Putamen (tissue), 1 donor: Measurements from ENCODE around the gene HS6ST2.
A peak's percentile ranks its signal among the peaks of the same experiment; 100 is the strongest.

ENCODE experiments used
- DNase-seq: peaks from one replicate; pipeline ENCODE4 v3.0.0-alpha.2; 2016; ENCODE audit warnings: low spot score

HS6ST2 gene

GRCh38 chrX:132740316-132741123 is 217.9 kb downstream of the HS6ST2 start:
- DNase-seq: no peak

- DNase-seq: no peak
Measured at GRCh38 chrX:132738951-132739350, 219.5 kb downstream of the HS6ST2 start.

- DNase-seq: no peak
Measured at GRCh38 chrX:132737743-132738142, 220.7 kb downstream of the HS6ST2 start.

DNA sequence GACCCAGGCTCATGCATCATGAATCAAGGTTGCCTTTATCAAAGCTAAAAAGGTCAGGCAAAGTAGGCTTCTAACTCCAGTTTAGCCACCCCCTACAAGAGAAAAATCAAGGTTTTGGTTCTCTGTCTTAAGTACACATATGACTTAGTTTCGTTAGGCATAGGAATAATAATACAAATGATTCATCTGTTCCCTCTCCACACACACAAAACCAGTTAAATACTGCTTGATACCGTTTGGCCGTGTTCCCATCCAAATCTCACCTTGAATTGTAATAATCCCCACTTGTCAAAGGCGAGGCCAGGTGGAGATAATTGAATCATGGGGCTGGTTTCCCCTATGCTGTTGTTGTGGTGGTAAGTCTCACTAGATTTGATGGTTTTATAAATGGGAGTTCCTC is 226.2 kb downstream of the HS6ST2 start:
- no peak for DNase-seq

- DNase-seq: no peak
Measured at GRCh38 chrX:132730726-132731125, 227.7 kb downstream of the HS6ST2 start.

GRCh38 chrX:132730266-132730665 is 228.2 kb downstream of the HS6ST2 start:
- DNase-seq: no peak

DNA sequence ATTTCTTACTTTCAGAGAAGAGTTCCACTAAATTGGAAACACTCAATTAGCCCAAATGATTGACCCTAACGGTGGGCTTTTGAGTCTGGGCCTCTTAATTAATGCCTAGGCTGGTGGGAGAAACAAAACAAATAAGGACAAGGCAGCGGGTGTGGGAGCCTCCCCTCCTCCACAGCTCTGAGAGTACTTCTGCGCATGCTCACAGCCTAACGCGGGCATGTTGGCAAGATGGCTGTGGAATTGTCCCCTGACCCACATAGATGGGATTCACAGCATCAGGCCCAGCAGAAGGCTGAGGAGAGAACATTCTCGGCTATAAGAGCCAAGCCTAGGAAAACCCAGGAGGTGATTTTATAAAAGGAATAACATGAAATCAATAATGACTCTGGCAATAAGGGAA is 230.1 kb downstream of the HS6ST2 start:
- no peak for DNase-seq

DNA sequence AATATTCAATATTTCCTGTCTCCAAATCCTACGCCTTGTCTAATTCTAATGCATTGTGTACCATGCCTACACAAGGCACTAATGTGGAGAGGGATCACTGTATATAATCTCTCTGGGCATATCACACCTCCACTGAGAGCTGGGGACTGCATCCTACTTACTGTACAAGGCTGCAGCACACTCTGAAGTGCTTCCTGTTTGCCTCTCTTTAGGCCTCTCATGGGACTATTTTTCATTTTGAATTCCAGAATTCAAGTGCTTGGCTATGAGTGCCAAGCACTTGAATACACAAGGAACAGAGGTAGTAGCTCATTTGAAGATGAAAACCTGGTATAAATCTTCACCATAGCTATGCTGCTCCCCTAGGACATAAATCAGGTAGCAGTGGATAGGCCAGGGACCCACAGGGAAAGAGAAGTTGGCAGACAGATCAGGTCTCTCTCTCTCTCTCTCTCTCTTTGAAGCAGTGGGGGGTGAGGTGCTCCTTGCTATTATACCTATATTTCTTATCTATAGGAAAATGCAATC is 239.9 kb downstream of the HS6ST2 start:
- DNase-seq: no peak

GRCh38 chrX:132716006-132716405 is 242.4 kb downstream of the HS6ST2 start:
- DNase-seq: peak; percentile 5

DNA sequence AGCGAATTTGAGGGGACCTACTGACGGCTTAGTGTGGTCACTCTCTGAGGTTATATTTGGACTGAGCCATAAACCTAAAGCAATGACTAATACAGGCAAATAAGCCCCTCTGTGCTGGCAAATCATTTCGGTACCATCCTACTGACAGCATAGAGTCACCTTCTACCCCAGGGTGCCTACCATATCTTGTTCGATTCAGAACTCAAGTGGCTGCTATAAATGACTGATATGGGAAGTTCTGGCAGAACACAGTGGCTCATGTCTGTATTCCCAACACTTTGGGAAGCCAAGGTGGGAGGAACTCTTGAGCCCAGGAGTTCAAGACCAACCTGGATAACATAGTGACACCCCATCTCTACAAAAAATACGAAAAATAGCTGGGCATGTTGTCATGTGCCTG is 243.5 kb downstream of the HS6ST2 start:
- DNase-seq: no peak

DNA sequence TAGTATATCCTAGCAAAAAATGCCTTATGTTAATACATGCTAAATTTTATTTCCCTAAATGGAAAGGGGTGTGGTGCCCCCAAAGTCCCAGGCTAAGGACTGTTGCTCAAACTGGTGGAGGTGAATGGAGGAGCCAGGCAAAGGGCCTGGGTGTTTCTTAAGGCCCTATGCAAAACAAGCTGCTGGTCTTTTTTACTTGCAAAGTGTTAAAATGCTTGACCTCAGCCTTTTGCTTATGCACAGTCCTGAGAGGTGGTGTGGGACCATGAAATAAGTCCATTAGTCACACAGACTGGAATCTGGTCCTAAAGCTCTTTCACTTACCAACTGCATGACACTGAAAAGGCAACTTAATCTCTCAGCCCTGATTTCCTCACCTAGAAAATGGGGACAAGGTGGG is 246.1 kb downstream of the HS6ST2 start:
- no peak for DNase-seq

GRCh38 chrX:132710656-132711155 is 247.7 kb downstream of the HS6ST2 start:
- DNase-seq: no peak

DNA sequence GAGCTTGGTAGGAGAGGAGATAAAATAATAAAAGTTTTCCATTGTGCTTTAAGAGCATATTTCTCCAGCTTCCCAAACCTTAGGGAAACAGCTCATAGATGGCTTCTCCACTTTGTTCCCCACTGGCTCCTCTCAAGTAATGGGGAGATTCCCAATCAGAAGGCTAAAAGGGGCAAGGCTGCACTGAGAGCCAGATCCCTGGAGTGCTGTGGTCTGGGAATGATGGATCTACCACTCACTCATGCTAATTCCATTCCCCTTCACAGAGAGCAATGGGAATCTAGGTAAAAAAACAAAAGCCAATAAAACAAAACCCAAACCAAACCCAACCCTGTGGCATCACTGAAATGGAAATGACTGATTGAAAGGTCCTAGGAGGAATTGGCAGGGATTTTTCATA is 249.9 kb downstream of the HS6ST2 start:
- DNase-seq: no peak

DNA sequence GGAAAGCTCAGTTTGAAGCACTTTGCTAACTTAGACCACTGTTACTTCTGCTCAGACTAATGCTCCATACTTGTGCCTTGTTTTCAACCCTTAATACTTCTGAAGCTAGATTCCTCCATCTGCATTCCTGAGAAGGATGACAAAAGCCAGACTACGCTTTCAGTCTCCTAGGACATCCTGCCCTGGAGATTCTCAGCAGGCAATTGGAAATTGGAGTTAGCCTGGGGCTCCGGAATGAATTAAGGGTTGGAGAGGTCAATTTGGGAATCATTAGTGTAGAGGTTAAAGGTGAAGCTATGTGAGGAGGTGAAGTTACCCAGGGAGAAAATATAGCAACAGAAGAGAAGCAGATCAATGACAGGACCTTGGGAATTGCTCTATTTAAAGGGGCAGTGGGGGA is 253.7 kb downstream of the HS6ST2 start:
- no peak for DNase-seq

DNA sequence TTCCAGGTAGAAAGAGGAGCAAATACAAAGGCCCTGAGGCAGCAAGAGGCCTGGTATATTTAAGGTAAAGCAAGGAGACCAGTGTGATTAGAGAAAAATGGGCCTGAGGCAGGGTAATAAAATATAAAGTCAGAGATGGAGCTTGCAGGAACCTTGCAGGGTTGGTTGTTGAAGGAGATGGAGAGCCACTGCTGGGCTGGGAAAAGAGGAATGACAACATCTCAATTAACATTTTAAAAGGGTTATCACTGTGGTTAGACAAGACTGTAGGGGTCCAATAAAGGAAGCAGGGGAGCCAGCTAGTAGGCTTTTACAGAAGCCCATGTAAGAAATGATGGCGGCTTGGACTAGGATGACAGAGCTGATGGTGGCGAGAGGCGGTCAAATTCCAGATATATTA is 264.0 kb downstream of the HS6ST2 start:
- DNase-seq: no peak

- no peak for DNase-seq
Measured at GRCh38 chrX:132692526-132692925, 265.9 kb downstream of the HS6ST2 start.

DNA sequence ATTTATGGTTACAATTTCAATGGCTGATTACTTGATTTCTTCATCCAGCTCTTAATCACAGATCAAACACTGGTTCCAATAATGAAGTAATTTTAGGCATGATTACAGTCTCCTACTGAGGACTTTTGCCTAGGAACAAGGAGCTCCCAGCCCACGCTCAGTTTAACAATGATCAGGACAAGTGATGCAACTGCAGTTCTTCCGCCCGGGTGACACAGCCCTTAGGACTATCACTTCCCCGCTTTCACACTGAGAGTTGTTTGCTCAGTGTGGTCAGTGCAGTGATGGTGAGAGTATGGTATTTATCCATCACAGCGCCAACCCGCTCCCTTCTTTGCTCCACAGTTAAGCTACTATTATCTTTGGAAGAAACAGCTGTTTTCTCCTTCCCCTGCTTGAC is 266.4 kb downstream of the HS6ST2 start:
- DNase-seq: no peak

- DNase-seq: no peak
Measured at GRCh38 chrX:132689612-132690563, 268.5 kb downstream of the HS6ST2 start.

GRCh38 chrX:132685276-132685675 is 273.2 kb downstream of the HS6ST2 start:
- DNase-seq: no peak

GRCh38 chrX:132677233-132677716 is 281.2 kb downstream of the HS6ST2 start:
- DNase-seq: no peak

GRCh38 chrX:132676561-132677186 is 281.8 kb downstream of the HS6ST2 start:
- DNase-seq: no peak

GRCh38 chrX:132676102-132676501 is 282.3 kb downstream of the HS6ST2 start:
- DNase-seq: no peak
